GDM1 (cell line): ENCODE results near the gene FGD6.
"Not testable (repeated sequence)": the region's sequence is repeated elsewhere in the genome, so short reads cannot be mapped to it uniquely, and the experiment has no call there.

ENCODE experiments used
- DNase-seq: peaks from one replicate; lab custom pipeline; 2025; lab: John Stamatoyannopoulos, UW

The FGD6 gene

DNA sequence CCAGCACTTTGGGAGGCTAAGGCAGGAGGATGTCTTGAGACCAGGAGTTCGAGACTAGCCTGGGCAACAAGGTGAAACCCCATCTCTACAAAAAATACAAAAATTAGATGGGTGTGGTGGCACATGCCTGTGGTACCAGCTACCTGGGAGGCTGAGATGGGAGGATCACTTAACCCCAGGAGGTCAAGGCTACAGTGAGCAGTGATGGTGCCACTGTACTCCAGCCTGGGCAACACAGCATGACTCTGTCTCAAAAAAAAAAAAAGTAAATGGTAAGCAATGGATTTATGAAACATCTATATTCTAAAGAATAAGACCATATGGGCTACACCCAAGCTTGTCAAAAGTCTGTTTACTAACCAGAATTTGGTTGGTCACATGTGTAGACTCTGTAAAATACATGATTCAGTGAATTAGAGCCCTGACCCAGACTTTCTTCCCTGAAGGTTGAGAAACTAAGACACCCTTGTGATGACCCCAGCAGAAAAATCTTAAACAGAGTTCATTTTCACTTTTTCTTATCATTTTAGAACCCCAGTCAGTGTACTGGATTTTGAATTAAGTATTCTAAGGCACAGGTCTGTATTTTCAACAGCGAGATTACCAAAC, 12.1 kb downstream of the FGD6 start:
- DNase-seq = no peak

GRCh38 chr12:95204141-95204866, 13.0 kb downstream of the FGD6 start:
- peak; percentile 63 for DNase-seq

DNA sequence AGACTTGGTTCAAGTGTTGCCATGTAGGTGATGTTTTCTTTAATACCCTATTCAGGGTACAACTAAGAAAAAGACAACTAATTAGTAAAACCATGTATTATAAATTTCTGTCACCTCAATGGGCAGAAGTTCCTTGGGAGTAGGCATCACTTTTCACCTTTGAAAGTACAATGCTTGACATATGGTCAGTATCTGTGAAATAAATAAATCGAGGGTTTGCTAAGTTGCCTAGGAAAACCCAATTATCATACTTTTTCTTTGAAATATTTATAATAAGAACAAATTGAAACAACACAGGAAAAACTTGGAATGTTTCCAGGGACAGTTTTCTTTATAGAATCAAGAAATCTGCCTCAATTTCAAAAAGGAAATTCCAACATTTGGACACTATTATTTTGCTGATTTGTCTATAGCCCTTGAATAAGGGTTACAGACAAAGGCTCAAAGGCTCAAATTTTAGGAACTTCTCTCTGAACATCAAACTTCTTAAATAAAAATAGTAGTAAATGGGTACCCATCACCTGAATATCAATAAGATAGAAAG, 13.7 kb downstream of the FGD6 start:
- DNase-seq = no peak

DNA sequence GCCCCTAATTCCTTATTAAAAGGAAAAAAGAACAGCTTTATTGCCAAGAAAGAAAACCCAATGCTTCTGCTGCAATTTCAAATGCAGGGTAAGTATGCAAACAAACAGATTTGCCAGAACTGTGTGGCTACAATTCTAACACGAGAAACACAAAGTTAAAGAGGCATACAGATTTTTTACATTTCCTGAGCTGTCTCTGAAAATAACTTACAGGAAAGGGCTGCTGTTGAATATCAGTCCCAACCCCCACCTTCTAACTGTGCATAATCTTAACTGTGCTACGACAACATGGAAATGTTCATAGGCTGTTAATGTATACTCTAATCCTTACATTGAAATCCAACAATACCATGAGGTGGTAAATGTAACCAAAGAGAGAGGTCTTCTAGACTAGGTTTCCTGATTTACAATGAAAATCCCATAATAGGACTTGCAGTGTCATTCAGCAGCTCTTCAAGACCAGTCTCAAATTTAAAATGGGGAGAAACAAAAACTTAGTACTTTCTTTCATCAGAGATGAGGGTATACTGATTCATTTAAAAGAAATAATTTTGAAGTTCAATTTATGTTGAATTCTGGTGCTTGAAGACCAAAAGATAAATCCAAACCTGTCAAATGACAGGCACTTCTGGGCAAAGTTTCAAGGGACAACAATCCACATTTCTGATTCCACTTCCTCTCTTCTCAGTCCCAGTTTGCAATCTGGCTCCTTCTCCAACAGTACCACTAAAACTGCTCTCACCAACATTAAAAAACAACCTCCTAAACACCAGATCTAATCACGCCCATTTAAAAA, 14.4 kb downstream of the FGD6 start:
- peak; percentile 39 for DNase-seq

DNA sequence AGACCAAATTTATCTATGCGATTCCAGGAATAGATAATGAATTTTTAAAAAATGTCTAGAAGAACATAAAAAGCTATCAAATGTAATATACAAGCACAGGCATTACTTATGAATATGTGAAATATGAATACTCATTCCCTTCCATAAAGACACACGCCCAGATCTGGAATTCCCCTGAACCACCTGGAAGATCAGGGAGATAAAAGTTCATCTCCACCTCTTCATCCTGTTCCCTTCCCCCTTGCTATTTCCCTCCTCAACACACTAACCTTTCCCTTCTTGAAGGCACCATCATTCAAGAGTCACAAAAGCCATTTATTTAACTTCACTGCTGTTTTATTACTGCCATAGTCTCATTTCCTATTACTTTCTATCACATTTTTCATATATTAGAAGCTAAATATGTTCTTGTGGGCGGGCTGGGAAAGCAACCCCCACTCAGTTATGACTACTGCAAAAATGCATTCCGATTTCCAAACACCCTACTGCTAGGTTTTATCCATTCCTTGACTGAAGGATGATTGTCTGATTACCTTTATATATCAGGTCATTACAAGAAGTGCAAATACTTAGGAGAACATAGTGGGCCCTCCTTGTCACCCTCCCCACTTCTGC, 16.1 kb downstream of the FGD6 start:
- no peak for DNase-seq

DNA sequence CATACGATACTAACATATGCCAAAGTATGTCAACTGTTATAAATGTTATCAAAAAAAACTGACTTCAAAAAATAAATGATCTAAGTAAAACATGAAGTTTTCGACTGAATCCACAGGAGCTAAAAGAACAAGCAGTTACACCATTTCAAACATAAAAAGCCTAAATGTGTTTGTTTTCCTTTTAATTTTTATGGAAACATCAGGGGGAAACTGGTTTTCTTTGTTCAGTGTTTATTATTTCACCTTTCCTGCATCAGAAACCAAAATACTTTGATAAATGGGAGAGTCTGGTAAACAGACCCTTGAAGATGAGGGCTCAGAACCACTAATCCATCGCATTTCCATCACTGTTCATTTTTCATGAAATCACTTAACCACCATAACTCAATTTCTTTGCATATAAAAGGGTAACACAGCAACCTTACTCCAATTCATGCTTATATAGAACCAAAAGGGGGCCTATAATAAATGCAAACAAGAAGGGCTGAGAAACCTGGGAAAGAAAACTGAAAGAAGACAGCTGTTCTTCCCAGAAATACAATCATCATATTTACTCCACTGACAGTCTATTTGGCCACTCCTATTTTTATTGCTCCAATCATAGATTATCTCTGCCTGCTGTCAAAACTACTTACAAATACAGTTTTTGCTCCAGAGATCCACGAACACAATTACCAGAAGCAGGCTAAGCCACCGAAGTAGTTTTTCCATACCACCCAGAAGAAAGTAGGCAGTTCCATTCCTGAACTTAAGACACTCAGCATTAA, 17.0 kb downstream of the FGD6 start:
- DNase-seq = no peak

DNA sequence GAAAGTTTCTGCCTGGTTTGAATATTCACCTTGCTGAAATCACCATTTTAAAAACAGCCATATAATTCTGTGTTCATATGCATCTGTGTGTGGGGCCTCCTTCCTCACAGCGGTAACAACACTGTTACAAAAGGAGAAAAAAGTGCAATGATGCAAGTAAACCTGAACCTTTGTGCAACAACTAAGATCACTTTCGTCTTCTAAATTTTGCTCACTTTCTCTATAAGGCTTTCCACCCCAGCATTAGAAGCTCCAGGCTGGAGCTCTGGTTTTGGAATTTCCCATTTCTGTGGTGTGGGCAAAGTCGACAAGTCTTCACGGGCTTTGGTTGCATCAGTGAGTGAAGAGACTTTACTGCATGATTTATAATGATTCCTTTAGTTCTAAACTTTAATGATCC, 18.4 kb downstream of the FGD6 start:
- no peak for DNase-seq

- no peak for DNase-seq
These were observed 19.6 kb downstream of the FGD6 start for GRCh38 chr12:95197636-95198035.

- not testable (repeated sequence) for DNase-seq
These were observed 20.2 kb downstream of the FGD6 start for GRCh38 chr12:95196875-95197569.

GRCh38 chr12:95195122-95195521, 22.1 kb downstream of the FGD6 start:
- no peak for DNase-seq

DNA sequence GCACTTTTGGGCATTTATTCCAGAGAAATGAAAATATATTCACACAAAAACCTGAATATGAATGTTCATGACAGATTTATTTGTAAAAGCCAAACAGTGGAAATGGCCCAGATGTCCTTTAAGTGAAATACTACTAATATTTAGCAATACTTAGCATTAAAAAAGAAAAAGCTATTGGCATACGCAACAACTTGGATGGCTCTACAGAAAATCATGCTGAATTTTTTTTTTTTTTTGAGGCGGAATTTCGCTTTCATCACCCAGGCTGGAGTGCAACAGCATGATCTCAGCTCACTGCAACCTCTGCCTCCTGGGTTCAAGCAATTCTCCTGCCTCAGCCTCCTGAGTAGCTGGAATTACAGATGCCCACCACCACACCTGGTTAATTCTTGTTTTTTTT, 24.1 kb downstream of the FGD6 start:
- no peak for DNase-seq

GRCh38 chr12:95192271-95192670, 25.0 kb downstream of the FGD6 start:
- no peak for DNase-seq

DNA sequence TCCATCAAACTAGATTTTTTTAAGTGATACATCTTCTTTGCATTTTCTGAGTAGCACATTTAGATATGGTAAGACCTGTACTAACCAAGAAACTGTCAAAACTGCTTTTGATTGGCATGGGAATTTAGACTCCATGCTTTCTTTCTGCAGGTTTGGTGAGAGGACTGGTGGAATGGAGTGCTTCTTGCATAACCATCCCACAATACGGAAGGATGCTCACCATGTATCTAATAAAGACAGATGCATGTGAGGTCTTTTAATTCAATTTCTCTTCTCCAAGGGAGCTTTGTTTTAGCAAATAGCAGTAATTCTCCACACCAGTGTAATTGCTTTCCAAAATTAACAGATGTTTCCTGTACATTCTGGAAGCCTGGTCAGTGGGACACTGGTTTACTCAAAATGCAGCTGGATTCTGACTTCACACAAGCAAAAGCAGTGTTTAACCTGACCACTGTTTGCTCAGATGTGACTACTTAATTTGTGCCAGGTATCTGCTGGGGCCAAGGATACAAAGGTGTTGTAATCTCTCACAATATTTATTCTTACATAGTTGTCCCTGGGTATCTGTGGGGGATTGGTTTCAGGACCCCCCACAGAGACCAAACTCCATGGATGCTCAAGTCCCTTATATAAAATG, 26.1 kb downstream of the FGD6 start:
- no peak for DNase-seq

DNA sequence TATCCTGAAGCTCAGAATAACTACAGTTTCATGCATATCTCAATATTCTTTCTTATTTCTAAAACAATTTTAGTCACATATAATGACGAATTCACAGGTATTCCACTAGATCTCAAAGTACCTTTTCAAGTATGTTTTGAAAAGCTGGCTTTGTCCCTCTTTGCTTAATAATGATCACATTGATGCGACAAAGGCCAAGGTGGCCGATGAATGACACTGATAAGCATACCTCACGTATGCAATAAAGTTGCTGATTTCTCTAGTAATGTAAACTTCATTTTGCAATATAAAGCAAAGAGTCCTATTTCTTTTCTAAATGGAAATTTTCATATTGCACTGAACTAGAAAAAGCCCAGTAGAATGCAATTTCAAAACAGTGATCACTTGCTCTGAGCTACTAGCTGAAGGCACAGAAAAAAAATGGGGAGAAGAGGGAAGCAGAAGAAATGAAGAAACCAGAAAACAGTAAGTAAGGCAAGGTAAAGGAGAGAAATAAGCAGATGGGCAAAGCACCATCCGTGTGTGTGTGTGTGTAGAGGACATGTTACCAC, 29.3 kb downstream of the FGD6 start:
- no peak for DNase-seq

GRCh38 chr12:95185854-95186253, 31.4 kb downstream of the FGD6 start:
- DNase-seq = no peak

DNA sequence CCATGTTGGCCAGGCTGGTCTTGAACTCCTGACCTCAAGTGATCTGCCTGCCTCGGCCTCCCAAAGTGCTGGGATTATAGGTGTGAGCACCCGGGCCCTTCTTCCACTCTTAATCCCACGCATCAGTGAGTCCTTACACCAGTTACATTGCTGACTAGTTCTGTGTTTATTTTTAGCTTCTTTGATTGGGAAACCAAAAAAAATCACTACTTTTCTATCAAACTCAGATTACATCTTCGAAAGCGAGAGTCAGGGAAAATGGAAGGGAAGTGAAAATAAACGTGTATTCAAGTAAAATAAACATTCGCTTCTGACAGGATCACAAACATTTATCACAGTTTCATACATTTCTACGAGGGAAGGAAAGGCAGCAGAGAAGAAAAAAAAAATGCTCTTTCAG, 32.2 kb downstream of the FGD6 start:
- no peak for DNase-seq

- no peak for DNase-seq
These were observed 33.1 kb downstream of the FGD6 start for GRCh38 chr12:95184121-95184520.

- DNase-seq = no peak
These were observed 34.3 kb downstream of the FGD6 start for GRCh38 chr12:95182868-95183415.

DNA sequence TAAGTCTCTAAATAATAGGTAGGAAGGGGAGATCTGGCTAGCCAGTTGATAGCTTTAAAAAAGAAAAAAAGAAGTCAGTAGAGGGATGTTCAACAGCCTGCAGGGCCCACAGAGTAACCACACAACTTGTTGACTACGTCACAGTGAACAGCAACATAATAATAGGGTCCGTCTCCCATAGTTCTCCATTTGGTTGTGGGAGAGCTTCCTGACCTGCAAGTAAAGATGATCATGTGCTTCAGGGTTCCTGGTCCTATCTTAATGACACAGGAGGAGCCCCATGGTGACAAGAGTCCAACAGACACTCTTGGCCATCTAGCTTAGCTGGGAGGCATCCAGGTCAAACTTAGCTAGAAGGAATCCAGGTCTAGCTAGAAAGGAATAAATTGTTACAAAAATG, 36.2 kb downstream of the FGD6 start:
- DNase-seq = no peak

- DNase-seq = no peak
These were observed 38.3 kb downstream of the FGD6 start for GRCh38 chr12:95179011-95179410.
